ENCODE data around the gene PTCD2.
A peak's percentile ranks its signal among the peaks of the same experiment; 100 is the strongest.

The PTCD2 gene

DNA sequence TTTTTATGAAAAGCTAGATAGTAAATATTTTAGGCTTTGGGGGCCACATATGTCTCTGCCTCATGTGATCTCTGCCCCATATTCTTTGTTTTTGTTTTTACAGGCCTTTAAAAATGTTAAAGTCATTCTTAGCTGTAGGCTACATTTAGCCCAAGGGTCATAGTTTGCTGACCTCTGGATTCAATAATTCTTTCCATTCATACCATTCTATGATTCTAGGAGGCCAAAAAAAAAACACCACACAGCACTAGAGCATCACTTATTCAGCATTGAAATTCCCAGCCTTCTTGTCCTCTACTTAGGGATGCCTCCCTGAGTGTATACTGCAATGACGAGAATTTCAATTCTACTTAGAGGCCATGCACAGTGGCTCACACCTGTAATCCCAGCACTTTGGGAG, 17.0 kb downstream of the PTCD2 start:
- no peak for DNase-seq (ENCODE audit: low spot score)

DNA sequence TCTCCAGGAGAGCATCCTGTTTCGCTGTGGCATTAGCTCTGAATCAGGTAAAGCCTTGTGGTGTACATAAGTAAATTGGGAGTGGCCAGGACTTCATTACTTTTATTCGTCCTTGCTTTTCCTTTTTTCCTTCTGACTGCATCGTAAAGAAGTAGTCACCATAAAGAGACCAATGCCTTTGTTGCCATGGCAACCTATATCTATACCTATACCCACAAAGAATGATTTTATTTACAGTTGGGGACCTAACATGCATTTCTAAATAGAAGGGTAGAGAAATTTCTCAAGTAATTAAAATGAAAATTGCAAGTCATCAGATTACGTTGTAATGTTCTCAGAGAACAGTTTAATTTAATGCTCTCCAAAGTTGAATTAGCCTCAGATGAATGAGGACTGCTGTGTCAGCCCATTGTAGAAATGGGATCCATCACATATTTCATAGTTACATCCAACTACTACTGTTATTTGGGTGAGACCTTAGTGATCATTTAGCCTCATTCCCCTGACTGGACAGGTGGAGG, 18.6 kb downstream of the PTCD2 start:
- in situ Hi-C loops (cut with MboI; ENCODE audit: low pct_unique_long_range_greater_than_20kb, low sequenced_read_pairs, unreplicated experiment), result no loop called here
- DNase-seq (ENCODE audit: low spot score), result no peak
- TF ChIP-seq, protein P1, sequence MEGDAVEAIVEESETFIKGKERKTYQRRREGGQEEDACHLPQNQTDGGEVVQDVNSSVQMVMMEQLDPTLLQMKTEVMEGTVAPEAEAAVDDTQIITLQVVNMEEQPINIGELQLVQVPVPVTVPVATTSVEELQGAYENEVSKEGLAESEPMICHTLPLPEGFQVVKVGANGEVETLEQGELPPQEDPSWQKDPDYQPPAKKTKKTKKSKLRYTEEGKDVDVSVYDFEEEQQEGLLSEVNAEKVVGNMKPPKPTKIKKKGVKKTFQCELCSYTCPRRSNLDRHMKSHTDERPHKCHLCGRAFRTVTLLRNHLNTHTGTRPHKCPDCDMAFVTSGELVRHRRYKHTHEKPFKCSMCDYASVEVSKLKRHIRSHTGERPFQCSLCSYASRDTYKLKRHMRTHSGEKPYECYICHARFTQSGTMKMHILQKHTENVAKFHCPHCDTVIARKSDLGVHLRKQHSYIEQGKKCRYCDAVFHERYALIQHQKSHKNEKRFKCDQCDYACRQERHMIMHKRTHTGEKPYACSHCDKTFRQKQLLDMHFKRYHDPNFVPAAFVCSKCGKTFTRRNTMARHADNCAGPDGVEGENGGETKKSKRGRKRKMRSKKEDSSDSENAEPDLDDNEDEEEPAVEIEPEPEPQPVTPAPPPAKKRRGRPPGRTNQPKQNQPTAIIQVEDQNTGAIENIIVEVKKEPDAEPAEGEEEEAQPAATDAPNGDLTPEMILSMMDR (IDR thresholded peaks at IDR 0.05; ENCODE audit: extremely low read depth, insufficient read depth, missing control alignments), result no peak

More for the DNA sequence above, 17.0 kb downstream of the PTCD2 start:
- TF ChIP-seq, protein P1 (IDR thresholded peaks at IDR 0.05; ENCODE audit: extremely low read depth, insufficient read depth, missing control alignments), result no peak
- in situ Hi-C loops (cut with MboI; ENCODE audit: low pct_unique_long_range_greater_than_20kb, low sequenced_read_pairs, unreplicated experiment), result no loop called here

DNA sequence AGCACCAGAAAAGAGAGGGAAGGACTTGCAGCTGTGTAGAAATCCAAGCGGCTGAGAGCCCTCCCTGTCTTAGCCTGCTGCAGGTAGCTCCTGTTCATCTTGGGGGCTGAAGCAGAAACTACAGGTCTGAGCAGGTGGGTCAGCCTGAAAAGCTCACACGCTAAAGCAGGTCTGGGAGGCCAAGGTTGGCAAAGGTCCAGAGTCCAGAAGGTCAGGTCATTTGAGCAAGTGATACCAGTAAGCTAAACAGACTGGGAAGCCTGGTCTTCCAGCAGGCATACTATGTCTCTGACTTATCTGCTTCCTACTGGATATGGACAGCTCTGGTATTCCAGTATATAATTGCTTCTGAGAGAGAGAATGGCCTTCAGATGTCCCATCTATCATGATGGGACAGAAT, 26.2 kb downstream of the PTCD2 start:
- TF ChIP-seq, protein P1 (IDR thresholded peaks at IDR 0.05; ENCODE audit: extremely low read depth, insufficient read depth, missing control alignments), result no peak
- DNase-seq (ENCODE audit: low spot score), result no peak
- in situ Hi-C loops (cut with MboI; ENCODE audit: low pct_unique_long_range_greater_than_20kb, low sequenced_read_pairs, unreplicated experiment), result no loop called here

DNA sequence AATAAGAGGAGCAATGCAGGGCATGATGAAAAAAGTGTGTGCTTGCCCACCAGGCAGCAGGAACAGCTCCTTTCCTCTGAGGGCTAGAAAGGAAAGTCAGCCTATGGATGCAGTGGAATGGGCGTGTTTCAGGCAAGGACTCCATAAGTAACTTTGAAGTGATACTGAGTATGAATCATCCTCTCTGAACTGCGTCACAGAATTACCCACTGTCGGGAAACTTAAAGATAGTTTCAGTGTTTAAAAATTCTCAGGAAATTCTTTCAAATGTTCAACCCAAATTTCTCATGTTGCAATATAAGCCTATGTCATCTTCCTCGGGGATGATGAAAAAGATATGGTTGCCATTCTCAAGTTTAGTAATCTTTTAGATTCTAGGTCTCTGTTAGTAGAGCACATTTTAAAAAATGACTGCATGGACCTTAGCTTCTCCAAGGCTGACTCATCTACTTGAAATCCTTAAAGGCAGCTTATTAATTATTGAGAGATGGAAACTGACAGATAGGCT, 27.7 kb downstream of the PTCD2 start:
- in situ Hi-C loops (cut with MboI; ENCODE audit: low pct_unique_long_range_greater_than_20kb, low sequenced_read_pairs, unreplicated experiment), result no loop called here
- TF ChIP-seq, protein P1 (IDR thresholded peaks at IDR 0.05; ENCODE audit: extremely low read depth, insufficient read depth, missing control alignments), result no peak
- peak; percentile 20 for DNase-seq (ENCODE audit: low spot score)

DNA sequence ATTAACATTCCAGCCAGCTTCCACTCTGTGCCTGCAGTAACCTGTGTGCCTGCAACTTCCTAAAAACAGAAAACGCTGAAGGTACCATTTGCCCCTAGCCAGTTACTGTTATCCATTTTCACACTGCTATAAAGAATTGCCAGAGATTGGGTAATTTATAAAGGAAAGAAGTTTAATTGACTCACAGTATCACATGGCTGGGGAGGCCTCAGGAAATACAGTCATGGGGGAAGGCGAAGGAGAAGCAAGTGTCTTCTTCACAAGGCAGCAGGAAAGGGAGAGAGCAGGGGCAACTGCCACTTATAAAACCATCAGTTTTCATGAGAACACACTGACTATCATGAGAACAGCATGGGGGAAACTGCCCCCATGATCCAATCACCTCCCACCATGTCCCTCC, 31.2 kb downstream of the PTCD2 start:
- in situ Hi-C loops (cut with MboI; ENCODE audit: low pct_unique_long_range_greater_than_20kb, low sequenced_read_pairs, unreplicated experiment), result loop anchor here (25.0 kb wide), 1 partner anchor 461 kb away; the partner anchor contains the start of gene TNPO1
- DNase-seq (ENCODE audit: low spot score), result no peak
- TF ChIP-seq, protein P1 (IDR thresholded peaks at IDR 0.05; ENCODE audit: extremely low read depth, insufficient read depth, missing control alignments), result no peak

DNA sequence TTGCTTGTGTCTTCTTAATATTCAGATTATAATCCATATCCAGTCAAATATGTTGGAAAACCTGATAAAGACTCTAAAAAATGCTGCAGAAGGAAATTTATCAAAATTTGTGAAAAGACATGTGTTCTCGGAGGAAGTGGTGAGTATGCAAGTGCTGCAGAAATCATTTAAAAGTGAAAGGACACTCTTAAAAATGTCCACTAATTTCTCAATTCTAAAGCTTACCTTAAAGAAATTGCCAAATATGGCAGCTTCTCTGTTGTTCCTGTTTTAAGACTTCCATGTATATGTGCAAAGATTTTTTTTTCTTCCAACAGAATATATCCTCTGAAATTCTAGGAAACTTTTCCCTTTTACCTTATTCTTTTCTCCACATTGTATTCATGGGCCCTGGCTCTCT, 32.4 kb downstream of the PTCD2 start:
- no peak for DNase-seq (ENCODE audit: low spot score)
- TF ChIP-seq, protein P1 (IDR thresholded peaks at IDR 0.05; ENCODE audit: extremely low read depth, insufficient read depth, missing control alignments), result no peak
- in situ Hi-C loops (cut with MboI; ENCODE audit: low pct_unique_long_range_greater_than_20kb, low sequenced_read_pairs, unreplicated experiment), result loop anchor here (25.0 kb wide), 1 partner anchor 460 kb away; the partner anchor contains the start of gene TNPO1

All from GM13977 (cell line).